Adrenal gland (tissue), 5 donors: ENCODE results near the gene ARMC2.

Experiments
- CTCF ChIP-seq, 6 experiments: fragments of 450-650 bp in 4 of 6; fragments of 200-600 bp in 2 of 6; sonication (generic) in 1 of 6; IDR thresholded peaks; 1 replicate in 5 of 6; 2 replicates in 1 of 6; pipeline versions ENCODE4 v1.5.1 to v1.8.0; 2016 to 2021; ENCODE audit warnings: antibody characterized with exemption in 6 of 6, mild to moderate bottlenecking in 2 of 6, moderate library complexity in 1 of 6
- POLR2A ChIP-seq, 2 donors: fragments of 450-650 bp; IDR thresholded peaks; one replicate each; pipeline ENCODE4 v1.6.1; 2017; ENCODE audit warnings: antibody characterized with exemption in 2 of 2, mild to moderate bottlenecking in 2 of 2, moderate library complexity in 1 of 2
- donor health status: DM: no; HTN: no; CAD: no.

- TF ChIP-seq CTCF (IDR thresholded peaks at IDR 0.05), result no peak
- no peak for TF ChIP-seq POLR2A (IDR thresholded peaks at IDR 0.05)
Measured at GRCh38 chr6:108999428-108999827, 151.2 kb downstream of the ARMC2 start.
